Measurements from ENCODE around the gene TMEM167B. TPM values are rescaled to one million over a fixed set of nuclear protein-coding genes. Genes with fewer than 3 reads are reported as not detected.
A peak's percentile ranks its signal among the peaks of the same experiment; 100 is the strongest.

The TMEM167B gene
- total RNA-seq, 1 experiment from 2014 or later: 18.1 TPM

GRCh38 chr1:109112652-109113285 lies 22.2 kb downstream of the TMEM167B start:
- H3K9me3 ChIP-seq (ENCODE audit: control insufficient read depth, insufficient read depth, low read depth, low read length): no peaks in the 10 kb centered on the region
- peak overlapping the region; percentile 3 to 30; a peak in 3 of 4 replicates for H3K4me3 ChIP-seq (ENCODE audit: low read depth in 2 of 2, low read length in 2 of 2)
- H3K27me3 ChIP-seq (ENCODE audit: control insufficient read depth, insufficient read depth, low read length): no peaks in the 10 kb centered on the region
- ChIA-PET POLR2A (interaction anchor here (0.6 kb wide), 1 partner anchor 19 kb away, joined by 3 read pairs; no protein-coding TSS in a partner anchor), CTCF (interaction anchor here (0.6 to 1.2 kb wide), 4 partner anchors 9 to 145 kb away, joined by 3 to 4 read pairs (median 3); partner anchors contain the start of gene SARS1)
- no peaks in the 10 kb centered on the region for H3K4me1 ChIP-seq (ENCODE audit: control insufficient read depth, insufficient read depth, low read length)
- intact Hi-C loops (cut with micrococcal nuclease; ENCODE audit: unreplicated experiment) (loop anchor here (1.0 kb wide), 1 partner anchor 23 kb away; no protein-coding TSS in a partner anchor), in situ Hi-C loops (cut with HindIII; ENCODE audit: low pct_unique_long_range_greater_than_20kb, low sequenced_read_pairs) (no loop called here)
- no TSS peak for BruUV-seq (replicated peaks)
- no peaks in the 10 kb centered on the region for H3K36me3 ChIP-seq (ENCODE audit: control insufficient read depth, insufficient read depth, low read length)
- no peak for DNase-seq (ENCODE audit: low read depth, low spot score)
- no peak overlapping the region for H3K27ac ChIP-seq (ENCODE audit: low read length)
- ATAC-seq: peak; percentile 94
- peak; percentile 91 for TF ChIP-seq CTCF (IDR thresholded peaks at IDR 0.05)
- no peak for TF ChIP-seq SIN3A (IDR thresholded peaks at IDR 0.05; ENCODE audit: borderline replicate concordance, insufficient read depth, low read depth, low read length)
- TF ChIP-seq REST (IDR thresholded peaks at IDR 0.05; ENCODE audit: insufficient read depth in 1 of 2, low read depth in 2 of 2, low read length in 1 of 2): no peak
- TF ChIP-seq TCF7L2 (IDR thresholded peaks at IDR 0.05; ENCODE audit: low read depth, low read length): no peak
- no peak for TF ChIP-seq POLR2AphosphoS5 (IDR thresholded peaks at IDR 0.05; ENCODE audit: low read depth, low read length)

- CTCF ChIA-PET: no interaction called here
- no TSS peak for BruUV-seq (replicated peaks)
- TF ChIP-seq POLR2AphosphoS5 (IDR thresholded peaks at IDR 0.05; ENCODE audit: low read depth, low read length): no peak
- TF ChIP-seq REST (IDR thresholded peaks at IDR 0.05; ENCODE audit: insufficient read depth in 1 of 2, low read depth in 2 of 2, low read length in 1 of 2): no peak
- TF ChIP-seq TCF7L2 (IDR thresholded peaks at IDR 0.05; ENCODE audit: low read depth, low read length): no peak
- no peak for TF ChIP-seq SIN3A (IDR thresholded peaks at IDR 0.05; ENCODE audit: borderline replicate concordance, insufficient read depth, low read depth, low read length)
- TF ChIP-seq CTCF (IDR thresholded peaks at IDR 0.05): no peak
Observed at GRCh38 chr1:109113590-109114341, 23.2 kb downstream of the TMEM167B start, which contains the start of gene ELAPOR1. Gene ELAPOR1, plus strand, starts transcription at chr1:109114115. Its CDS starts 69 bp downstream, at chr1:109114184.

More at GRCh38 chr1:109113590-109114341, 23.2 kb downstream of the TMEM167B start, which contains the start of gene ELAPOR1:
- Histone ChIP-seq H3K4me1 (ENCODE audit: control insufficient read depth, insufficient read depth, low read length) (no peaks in the 10 kb centered on the region), H3K27ac (ENCODE audit: low read length) (no peak within 1 kb of the TSS), H3K27me3 (ENCODE audit: control insufficient read depth, insufficient read depth, low read length) (no peaks in the 10 kb centered on the region), H3K36me3 (ENCODE audit: control insufficient read depth, insufficient read depth, low read length) (no peaks in the 10 kb centered on the region), H3K4me3 (ENCODE audit: low read depth in 2 of 2, low read length in 2 of 2) (peak within 1 kb of the TSS in 1 of 2 experiments; percentile 17; a peak in 1 of 4 replicates), H3K9me3 (ENCODE audit: control insufficient read depth, insufficient read depth, low read depth, low read length) (no peaks in the 10 kb centered on the region)
- DNase-seq (ENCODE audit: low read depth, low spot score) (no peak), ATAC-seq (no peak)
- POLR2A ChIA-PET: no interaction called here
- in situ Hi-C loops (cut with HindIII; ENCODE audit: low pct_unique_long_range_greater_than_20kb, low sequenced_read_pairs): no loop called here
- intact Hi-C loops (cut with micrococcal nuclease; ENCODE audit: unreplicated experiment): no loop called here
